GM23338 (cell line): ENCODE measurements around the gene AOC3. TPM values are rescaled to one million over a fixed set of nuclear protein-coding genes. Genes with fewer than 3 reads are reported as not detected.

ENCODE experiments used
- ATAC-seq: fragments of 200-7000 bp; cut with Tn5 transposase; 3 replicates; pipeline ENCODE4 v1.9.1; 2020
- DNase-seq: peaks from one replicate; pipeline ENCODE4 v3.0.0-alpha.2; 2015; ENCODE audit warnings: low spot score
- H2AFZ ChIP-seq: fragments of 200-600 bp; sonication (generic); 2 replicates; pipeline ENCODE4 v1.8.0; 2016; ENCODE audit warnings: antibody characterized with exemption, mild to moderate bottlenecking, moderate library complexity
- H3F3A ChIP-seq: fragments of 200-600 bp; sonication (generic); replicated peaks from 2 replicates; pipeline ENCODE4 v1.8.0; 2017; ENCODE audit warnings: antibody characterized with exemption, mixed run types, low read depth
- H3K27ac ChIP-seq: fragments of 200-600 bp; sonication (generic); 2 replicates; pipeline ENCODE4 v1.6.1; 2016; ENCODE audit warnings: low read depth
- H3K27me3 ChIP-seq: fragments of 200-600 bp; sonication (generic); 2 replicates; pipeline ENCODE4 v1.8.0; 2016; ENCODE audit warnings: mild to moderate bottlenecking, mixed run types, moderate library complexity; ENCODE audit not compliant: insufficient read depth
- H3K36me3 ChIP-seq: fragments of 200-600 bp; sonication (generic); 2 replicates; pipeline ENCODE4 v1.8.0; 2016; ENCODE audit warnings: mild to moderate bottlenecking; ENCODE audit not compliant: insufficient read depth
- H3K4me1 ChIP-seq: fragments of 200-600 bp; sonication (generic); 2 replicates; pipeline ENCODE4 v1.8.0; 2016; ENCODE audit warnings: mild to moderate bottlenecking, moderate library complexity; ENCODE audit not compliant: insufficient read depth
- H3K4me2 ChIP-seq: fragments of 200-600 bp; sonication (generic); 2 replicates; pipeline ENCODE4 v1.7.1; 2017; ENCODE audit warnings: mixed run types
- H3K4me3 ChIP-seq: fragments of 200-600 bp; sonication (generic); 2 replicates; pipeline ENCODE4 v1.6.1; 2016; ENCODE audit warnings: mixed run types
- H3K79me2 ChIP-seq: fragments of 200-600 bp; sonication (generic); replicated peaks from 2 replicates; pipeline ENCODE4 v1.8.0; 2017; ENCODE audit warnings: mild to moderate bottlenecking; ENCODE audit not compliant: insufficient read depth
- H3K9me2 ChIP-seq: fragments of 200-600 bp; sonication (generic); 2 replicates; pipeline ENCODE4 v1.8.0; 2017; ENCODE audit not compliant: insufficient read depth
- H4K20me1 ChIP-seq: fragments of 200-600 bp; sonication (generic); replicated peaks from 2 replicates; pipeline ENCODE4 v1.8.0; 2017; ENCODE audit warnings: mild to moderate bottlenecking; ENCODE audit not compliant: insufficient read depth
- H3K27ac Mint-ChIP-seq: 2 replicates; pipeline ENCODE4 v1.8.0; 2020; ENCODE audit warnings: inconsistent platforms, mild to moderate bottlenecking, moderate library complexity, mixed read lengths
- H3K27me3 Mint-ChIP-seq: 3 replicates; pipeline ENCODE4 v1.8.0; 2022; ENCODE audit warnings: low read depth, mild to moderate bottlenecking, moderate library complexity, mixed read lengths, inconsistent platforms; ENCODE audit not compliant: insufficient read depth, poor library complexity
- H3K36me3 Mint-ChIP-seq: 3 replicates; pipeline ENCODE4 v1.8.0; 2021; ENCODE audit warnings: low read depth, mild to moderate bottlenecking, inconsistent platforms, moderate library complexity, mixed read lengths
- H3K4me1 Mint-ChIP-seq: 3 replicates; pipeline ENCODE4 v1.8.0; 2020; ENCODE audit warnings: mild to moderate bottlenecking, inconsistent platforms, mixed read lengths
- H3K4me3 Mint-ChIP-seq: 3 replicates; pipeline ENCODE4 v1.8.0; 2021; ENCODE audit warnings: moderate library complexity, mild to moderate bottlenecking, inconsistent platforms, mixed read lengths
- H3K9me3 Mint-ChIP-seq: 3 replicates; pipeline ENCODE4 v1.8.0; 2020; ENCODE audit warnings: moderate library complexity, mild to moderate bottlenecking, inconsistent platforms, mixed read lengths
- EZH2 ChIP-seq: fragments of 200-600 bp; sonication (generic); IDR thresholded peaks from one replicate; pipeline ENCODE4 v1.8.0; 2017; ENCODE audit warnings: antibody characterized with exemption, mild to moderate bottlenecking, low read depth; ENCODE audit not compliant: unreplicated experiment
- EZH2phosphoT487 ChIP-seq: fragments of 200-600 bp; sonication (generic); IDR thresholded peaks from one replicate; pipeline ENCODE4 v1.8.1; 2018; ENCODE audit warnings: antibody characterized with exemption; ENCODE audit not compliant: unreplicated experiment
- NANOG ChIP-seq: IDR thresholded peaks from 2 replicates; pipeline ENCODE4 v1.6.1; 2016; ENCODE audit warnings: antibody characterized with exemption, borderline replicate concordance
- POLR2AphosphoS5 ChIP-seq: IDR thresholded peaks from 2 replicates; pipeline ENCODE4 v1.6.1; 2016; ENCODE audit warnings: antibody characterized with exemption, low read depth
- STAT1 ChIP-seq: IDR thresholded peaks from one replicate; pipeline ENCODE4 v1.6.1; 2016; ENCODE audit warnings: antibody characterized with exemption; ENCODE audit not compliant: unreplicated experiment
- ZNF331 ChIP-seq: fragments of 250-450 bp; sonication (Bioruptor Pico); IDR thresholded peaks from 2 replicates; pipeline ENCODE4 v1.5.0; 2020; ENCODE audit warnings: low read depth, mild to moderate bottlenecking, moderate library complexity
- polyA plus RNA-seq: library from polyadenylated mRNA; unstranded; fragments of >200 nt; fragmentation: Nextera tagmentation; extraction: Ambion mirVana; gene quantifications from 2 replicates; pipeline ENCODE4 v1.2.1, GENCODE V29; 2016
- total RNA-seq: library from RNA; depleted of rRNA; stranded (reverse); fragments of >200 nt; shearing (Covaris generic); gene quantifications from 2 replicates; pipeline ENCODE4 v1.2.3, GENCODE V29; 2014
- TF ChIP-seq, protein P1 (sequence below), 2 experiments: fragments of 200-600 bp in 1 of 2; sonication (generic) in 1 of 2; conservative IDR thresholded peaks; 2 replicates each; pipeline versions ENCODE4 v1.5.1 to v1.6.1; 2016 to 2017; ENCODE audit warnings: antibody characterized with exemption in 2 of 2, low read depth in 2 of 2, mild to moderate bottlenecking in 2 of 2, moderate library complexity in 1 of 2
- TF ChIP-seq, protein P2 (sequence below): fragments of 250-450 bp; sonication (Bioruptor Pico); IDR thresholded peaks from 2 replicates; pipeline ENCODE4 v1.5.0; 2020; ENCODE audit warnings: mild to moderate bottlenecking, moderate library complexity
- TF ChIP-seq, protein P3 (sequence below): IDR thresholded peaks from 2 replicates; pipeline ENCODE4 v1.6.1; 2016; ENCODE audit warnings: antibody characterized with exemption

Gene AOC3
- total and polyA plus RNA-seq, 2 experiments from 2014 or later: 1.4 to 1.7 TPM

DNA sequence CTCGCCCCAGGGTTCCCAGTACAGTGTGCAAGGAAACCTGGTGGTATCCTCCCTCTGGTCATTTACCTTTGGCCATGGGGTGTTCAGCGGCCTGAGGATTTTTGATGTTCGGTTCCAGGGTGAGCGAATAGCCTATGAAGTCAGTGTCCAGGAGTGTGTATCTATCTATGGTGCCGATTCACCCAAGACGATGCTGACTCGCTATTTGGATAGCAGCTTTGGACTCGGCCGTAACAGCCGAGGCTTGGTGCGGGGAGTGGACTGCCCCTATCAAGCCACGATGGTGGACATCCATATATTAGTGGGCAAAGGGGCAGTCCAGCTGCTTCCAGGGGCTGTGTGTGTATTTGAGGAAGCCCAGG is 5.5 kb upstream of the AOC3 start (continued):
- TF ChIP-seq, protein P1, sequence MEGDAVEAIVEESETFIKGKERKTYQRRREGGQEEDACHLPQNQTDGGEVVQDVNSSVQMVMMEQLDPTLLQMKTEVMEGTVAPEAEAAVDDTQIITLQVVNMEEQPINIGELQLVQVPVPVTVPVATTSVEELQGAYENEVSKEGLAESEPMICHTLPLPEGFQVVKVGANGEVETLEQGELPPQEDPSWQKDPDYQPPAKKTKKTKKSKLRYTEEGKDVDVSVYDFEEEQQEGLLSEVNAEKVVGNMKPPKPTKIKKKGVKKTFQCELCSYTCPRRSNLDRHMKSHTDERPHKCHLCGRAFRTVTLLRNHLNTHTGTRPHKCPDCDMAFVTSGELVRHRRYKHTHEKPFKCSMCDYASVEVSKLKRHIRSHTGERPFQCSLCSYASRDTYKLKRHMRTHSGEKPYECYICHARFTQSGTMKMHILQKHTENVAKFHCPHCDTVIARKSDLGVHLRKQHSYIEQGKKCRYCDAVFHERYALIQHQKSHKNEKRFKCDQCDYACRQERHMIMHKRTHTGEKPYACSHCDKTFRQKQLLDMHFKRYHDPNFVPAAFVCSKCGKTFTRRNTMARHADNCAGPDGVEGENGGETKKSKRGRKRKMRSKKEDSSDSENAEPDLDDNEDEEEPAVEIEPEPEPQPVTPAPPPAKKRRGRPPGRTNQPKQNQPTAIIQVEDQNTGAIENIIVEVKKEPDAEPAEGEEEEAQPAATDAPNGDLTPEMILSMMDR (conservative IDR thresholded peaks at IDR 0.05; ENCODE audit: low read depth in 2 of 2): no peak

DNA sequence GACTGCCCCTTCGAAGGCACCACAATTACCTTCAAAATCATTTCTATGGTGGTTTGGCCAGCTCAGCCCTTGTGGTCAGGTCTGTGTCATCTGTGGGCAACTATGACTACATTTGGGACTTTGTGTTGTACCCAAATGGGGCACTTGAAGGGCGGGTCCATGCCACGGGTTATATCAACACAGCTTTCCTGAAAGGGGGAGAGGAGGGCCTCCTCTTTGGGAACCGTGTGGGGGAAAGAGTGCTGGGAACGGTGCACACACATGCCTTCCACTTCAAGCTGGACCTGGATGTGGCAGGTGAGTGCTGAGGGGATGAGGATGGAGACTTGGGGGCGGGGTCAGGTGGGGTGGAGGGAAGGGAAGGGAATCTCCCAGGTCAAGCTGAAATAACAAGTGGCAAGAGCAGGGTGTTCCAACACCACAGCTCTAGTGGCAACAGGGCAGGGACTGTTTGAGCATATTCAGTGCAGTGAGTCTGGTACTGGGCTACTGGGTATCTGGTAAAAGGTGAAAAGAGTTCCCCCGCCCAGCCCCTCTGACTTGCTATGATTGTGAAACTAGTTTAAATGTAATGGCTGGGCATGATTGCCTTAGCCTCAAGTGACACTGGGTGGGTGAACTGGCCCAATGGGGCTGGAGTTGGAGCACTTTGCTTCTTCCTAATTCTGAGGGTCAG is 4.9 kb upstream of the AOC3 start:
- peaks cover 11% of the 10 kb centered on the region; the same call in 1 of the 2 replicates for H4K20me1 ChIP-seq
- no peaks in the 10 kb centered on the region for H3K9me2 ChIP-seq
- H3F3A ChIP-seq: 0 out of 2 replicates have a peak, but pooled peaks cover 18% of the 10 kb centered on the region
- Mint-ChIP-seq H3K27me3 (peaks cover 4% of the 10 kb centered on the region), H3K9me3 (no peaks in the 10 kb centered on the region; the same call in 2 of the 3 replicates), H3K36me3 (peaks cover 53% of the 10 kb centered on the region), H3K4me3 (no peak overlapping the region), H3K27ac (no peak overlapping the region), H3K4me1 (peaks cover 5% of the 10 kb centered on the region; the same call in 2 of the 3 replicates)
- H3K4me1 ChIP-seq: no peaks in the 10 kb centered on the region
- no peak for DNase-seq
- H2AFZ ChIP-seq: no peak overlapping the region
- no peak overlapping the region for H3K4me3 ChIP-seq
- no peak for ATAC-seq
- no peak overlapping the region for H3K4me2 ChIP-seq
- no peaks in the 10 kb centered on the region for H3K79me2 ChIP-seq
- peaks cover 27% of the 10 kb centered on the region for H3K36me3 ChIP-seq
- H3K27ac ChIP-seq: no peak overlapping the region; the same call in 1 of the 2 replicates
- no peaks in the 10 kb centered on the region for H3K27me3 ChIP-seq
- TF ChIP-seq, protein P2, sequence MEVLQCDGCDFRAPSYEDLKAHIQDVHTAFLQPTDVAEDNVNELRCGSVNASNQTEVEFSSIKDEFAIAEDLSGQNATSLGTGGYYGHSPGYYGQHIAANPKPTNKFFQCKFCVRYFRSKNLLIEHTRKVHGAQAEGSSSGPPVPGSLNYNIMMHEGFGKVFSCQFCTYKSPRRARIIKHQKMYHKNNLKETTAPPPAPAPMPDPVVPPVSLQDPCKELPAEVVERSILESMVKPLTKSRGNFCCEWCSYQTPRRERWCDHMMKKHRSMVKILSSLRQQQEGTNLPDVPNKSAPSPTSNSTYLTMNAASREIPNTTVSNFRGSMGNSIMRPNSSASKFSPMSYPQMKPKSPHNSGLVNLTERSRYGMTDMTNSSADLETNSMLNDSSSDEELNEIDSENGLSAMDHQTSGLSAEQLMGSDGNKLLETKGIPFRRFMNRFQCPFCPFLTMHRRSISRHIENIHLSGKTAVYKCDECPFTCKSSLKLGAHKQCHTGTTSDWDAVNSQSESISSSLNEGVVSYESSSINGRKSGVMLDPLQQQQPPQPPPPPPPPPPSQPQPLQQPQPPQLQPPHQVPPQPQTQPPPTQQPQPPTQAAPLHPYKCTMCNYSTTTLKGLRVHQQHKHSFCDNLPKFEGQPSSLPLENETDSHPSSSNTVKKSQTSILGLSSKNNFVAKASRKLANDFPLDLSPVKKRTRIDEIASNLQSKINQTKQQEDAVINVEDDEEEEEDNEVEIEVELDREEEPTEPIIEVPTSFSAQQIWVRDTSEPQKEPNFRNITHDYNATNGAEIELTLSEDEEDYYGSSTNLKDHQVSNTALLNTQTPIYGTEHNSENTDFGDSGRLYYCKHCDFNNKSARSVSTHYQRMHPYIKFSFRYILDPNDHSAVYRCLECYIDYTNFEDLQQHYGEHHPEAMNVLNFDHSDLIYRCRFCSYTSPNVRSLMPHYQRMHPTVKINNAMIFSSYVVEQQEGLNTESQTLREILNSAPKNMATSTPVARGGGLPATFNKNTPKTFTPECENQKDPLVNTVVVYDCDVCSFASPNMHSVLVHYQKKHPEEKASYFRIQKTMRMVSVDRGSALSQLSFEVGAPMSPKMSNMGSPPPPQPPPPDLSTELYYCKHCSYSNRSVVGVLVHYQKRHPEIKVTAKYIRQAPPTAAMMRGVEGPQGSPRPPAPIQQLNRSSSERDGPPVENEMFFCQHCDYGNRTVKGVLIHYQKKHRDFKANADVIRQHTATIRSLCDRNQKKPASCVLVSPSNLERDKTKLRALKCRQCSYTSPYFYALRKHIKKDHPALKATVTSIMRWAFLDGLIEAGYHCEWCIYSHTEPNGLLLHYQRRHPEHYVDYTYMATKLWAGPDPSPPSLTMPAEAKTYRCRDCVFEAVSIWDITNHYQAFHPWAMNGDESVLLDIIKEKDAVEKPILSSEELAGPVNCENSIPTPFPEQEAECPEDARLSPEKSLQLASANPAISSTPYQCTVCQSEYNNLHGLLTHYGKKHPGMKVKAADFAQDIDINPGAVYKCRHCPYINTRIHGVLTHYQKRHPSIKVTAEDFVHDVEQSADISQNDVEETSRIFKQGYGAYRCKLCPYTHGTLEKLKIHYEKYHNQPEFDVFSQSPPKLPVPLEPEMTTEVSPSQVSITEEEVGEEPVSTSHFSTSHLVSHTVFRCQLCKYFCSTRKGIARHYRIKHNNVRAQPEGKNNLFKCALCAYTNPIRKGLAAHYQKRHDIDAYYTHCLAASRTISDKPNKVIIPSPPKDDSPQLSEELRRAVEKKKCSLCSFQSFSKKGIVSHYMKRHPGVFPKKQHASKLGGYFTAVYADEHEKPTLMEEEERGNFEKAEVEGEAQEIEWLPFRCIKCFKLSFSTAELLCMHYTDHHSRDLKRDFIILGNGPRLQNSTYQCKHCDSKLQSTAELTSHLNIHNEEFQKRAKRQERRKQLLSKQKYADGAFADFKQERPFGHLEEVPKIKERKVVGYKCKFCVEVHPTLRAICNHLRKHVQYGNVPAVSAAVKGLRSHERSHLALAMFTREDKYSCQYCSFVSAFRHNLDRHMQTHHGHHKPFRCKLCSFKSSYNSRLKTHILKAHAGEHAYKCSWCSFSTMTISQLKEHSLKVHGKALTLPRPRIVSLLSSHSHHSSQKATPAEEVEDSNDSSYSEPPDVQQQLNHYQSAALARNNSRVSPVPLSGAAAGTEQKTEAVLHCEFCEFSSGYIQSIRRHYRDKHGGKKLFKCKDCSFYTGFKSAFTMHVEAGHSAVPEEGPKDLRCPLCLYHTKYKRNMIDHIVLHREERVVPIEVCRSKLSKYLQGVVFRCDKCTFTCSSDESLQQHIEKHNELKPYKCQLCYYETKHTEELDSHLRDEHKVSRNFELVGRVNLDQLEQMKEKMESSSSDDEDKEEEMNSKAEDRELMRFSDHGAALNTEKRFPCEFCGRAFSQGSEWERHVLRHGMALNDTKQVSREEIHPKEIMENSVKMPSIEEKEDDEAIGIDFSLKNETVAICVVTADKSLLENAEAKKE: no peak
- TF ChIP-seq NANOG: no peak
- no peak for TF ChIP-seq EZH2phosphoT487
- TF ChIP-seq POLR2AphosphoS5: no peak
- TF ChIP-seq, protein P1 (conservative IDR thresholded peaks at IDR 0.05; ENCODE audit: low read depth in 2 of 2): no peak
- no peak for TF ChIP-seq ZNF331
- TF ChIP-seq EZH2: no peak
- TF ChIP-seq, protein P3, sequence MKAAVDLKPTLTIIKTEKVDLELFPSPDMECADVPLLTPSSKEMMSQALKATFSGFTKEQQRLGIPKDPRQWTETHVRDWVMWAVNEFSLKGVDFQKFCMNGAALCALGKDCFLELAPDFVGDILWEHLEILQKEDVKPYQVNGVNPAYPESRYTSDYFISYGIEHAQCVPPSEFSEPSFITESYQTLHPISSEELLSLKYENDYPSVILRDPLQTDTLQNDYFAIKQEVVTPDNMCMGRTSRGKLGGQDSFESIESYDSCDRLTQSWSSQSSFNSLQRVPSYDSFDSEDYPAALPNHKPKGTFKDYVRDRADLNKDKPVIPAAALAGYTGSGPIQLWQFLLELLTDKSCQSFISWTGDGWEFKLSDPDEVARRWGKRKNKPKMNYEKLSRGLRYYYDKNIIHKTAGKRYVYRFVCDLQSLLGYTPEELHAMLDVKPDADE: no peak
- no peak for TF ChIP-seq STAT1
